HG03135 (cell line): ENCODE measurements around the gene DPH5.
"Not testable (repeated sequence)": the region's sequence is repeated elsewhere in the genome, so short reads cannot be mapped to it uniquely, and the experiment has no call there.

ENCODE experiments used
- ATAC-seq: cut with Tn5 transposase; IDR thresholded peaks from one replicate; pipeline ENCODE4 v1.9.1; 2021; ENCODE audit warnings: mild to moderate bottlenecking, moderate library complexity; ENCODE audit not compliant: unreplicated experiment

Gene DPH5

DNA sequence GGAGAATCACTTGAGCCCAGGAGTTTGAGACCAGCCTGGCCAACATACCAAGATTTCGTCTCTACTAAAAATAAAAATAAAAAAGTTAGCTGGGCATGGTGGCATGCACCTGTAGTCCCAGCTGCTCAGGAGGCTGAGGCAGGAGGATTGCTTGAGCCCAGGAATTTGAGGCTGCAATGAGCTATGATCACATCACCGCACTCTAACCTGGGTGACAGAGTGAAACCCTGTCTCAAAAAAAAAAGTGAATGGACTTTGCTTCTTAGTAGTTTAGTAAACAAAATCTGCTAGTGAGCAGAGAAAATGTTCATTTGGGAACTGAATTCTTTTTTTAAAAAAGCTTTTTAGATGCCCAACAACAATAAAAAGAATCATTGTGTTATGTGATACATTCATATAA, 6.5 kb upstream of the DPH5 start:
- not testable (repeated sequence) for ATAC-seq

DNA sequence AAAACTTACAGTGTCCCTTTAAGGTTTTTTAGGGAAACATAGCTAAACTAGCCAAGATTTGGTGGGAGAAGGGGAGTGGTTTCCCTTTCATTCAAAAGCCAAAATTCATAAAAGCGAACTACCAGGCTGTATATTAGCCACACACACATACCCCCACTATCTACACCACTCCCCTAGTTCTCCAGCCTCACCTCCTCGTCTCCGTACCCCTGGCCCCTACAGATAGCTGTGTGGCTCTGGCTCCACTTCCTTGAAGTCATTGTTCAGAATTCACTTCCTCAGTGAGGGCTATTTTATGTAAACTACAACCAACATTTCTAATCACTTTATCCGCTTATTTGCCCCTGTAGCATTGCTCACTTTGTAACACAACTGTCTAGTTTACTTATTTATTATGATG, 5.3 kb upstream of the DPH5 start:
- no peak for ATAC-seq

DNA sequence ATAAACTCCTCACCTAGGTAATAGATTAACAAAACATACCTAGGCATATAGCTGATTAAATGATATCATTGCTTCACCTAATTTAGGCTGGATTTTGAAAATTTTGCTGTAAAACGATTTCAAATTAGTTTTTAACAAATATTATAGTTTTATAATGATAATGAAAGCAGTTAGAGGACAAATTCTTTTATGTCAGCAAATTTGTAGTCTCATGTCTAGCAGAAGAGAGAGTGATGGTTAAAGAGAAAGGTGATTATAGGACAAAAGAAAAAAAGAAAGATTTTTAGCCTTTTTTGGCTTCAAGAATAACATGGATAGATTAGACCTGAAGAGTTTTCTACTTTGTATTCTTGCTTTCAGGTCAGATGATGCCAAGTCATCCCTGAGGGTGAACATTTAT, 3.6 kb upstream of the DPH5 start:
- ATAC-seq, result no peak

DNA sequence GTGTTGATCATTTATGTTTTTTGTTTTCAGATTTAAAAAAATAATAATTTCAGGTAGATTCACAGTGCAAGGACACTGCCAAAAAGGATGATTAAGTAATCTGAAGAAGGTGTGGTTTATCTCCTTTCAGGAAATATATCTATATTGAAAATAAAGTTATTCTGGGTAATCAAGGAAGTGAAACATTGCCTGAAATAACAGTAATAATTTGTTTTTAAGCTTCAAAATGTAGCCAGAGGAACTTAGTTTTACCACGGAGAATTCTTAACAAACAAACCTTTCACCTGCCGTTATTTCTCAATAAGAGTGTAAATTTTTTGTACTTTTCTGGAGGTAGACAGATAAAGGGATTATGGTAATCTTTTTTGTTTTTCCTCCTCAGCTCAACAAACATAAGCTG, 2.9 kb upstream of the DPH5 start:
- ATAC-seq, result no peak

DNA sequence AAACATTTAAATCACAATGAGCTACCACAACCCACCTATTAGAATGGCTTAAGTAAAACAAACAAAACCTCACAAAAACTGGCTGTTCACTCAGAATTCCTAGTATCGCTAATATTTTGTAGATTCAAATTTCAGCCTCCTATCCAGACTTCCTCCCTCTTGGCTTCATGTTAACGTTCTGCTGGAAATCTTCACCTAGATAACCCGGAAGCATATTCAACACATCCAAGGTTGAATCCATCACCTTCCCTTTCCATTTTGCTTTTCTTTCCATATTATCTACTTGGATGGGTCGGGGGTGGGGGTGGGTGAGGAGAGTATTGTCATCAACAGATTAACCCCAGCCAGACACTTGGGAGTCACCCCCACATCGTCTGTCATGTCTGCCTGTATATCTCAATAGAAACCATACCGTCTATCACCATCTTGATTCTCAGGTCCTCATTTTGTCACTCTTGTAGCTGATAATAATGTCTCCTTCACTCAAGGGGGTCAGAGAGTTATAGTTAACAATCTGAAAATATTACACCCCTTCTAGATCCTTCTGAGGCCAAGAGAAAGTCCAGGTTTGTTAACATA, 1.7 kb upstream of the DPH5 start:
- no peak for ATAC-seq

DNA sequence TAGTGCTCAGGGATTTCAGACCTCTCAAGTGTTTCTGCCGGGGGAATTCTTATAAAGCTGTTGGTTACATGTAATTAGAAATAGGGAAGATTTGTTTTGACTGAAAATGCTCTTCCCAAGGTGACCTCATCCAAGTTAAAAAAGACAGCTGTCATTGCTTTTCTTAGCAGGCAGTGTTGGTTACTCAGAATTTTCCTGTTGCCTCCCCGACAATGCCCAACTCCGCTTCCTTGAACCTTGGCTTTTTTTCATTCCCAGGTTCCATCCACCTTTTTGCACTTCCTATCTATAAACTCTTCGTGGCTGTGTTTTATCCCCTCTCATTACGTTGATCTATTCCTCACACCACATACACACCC, 825 bp upstream of the DPH5 start:
- ATAC-seq, result no peak

DNA sequence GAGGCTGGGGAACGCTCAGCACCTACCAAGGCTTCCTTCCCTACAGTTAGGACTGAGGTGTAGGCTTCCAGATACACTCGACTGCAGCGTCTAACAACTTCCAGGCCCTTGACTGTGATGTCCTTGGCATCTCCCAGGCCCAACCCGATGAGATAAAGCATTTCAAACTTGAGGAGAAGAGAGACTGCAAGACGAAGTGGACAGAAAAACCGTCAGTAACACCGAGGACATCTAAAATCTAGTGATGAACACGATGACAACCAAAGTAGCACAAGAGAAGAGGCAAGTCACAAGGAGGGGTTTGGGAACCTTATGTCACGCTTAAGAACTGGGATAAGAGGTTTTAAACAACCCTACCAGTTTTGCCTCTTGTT, 314 bp downstream of the DPH5 start:
- peak; percentile 28 for ATAC-seq

DNA sequence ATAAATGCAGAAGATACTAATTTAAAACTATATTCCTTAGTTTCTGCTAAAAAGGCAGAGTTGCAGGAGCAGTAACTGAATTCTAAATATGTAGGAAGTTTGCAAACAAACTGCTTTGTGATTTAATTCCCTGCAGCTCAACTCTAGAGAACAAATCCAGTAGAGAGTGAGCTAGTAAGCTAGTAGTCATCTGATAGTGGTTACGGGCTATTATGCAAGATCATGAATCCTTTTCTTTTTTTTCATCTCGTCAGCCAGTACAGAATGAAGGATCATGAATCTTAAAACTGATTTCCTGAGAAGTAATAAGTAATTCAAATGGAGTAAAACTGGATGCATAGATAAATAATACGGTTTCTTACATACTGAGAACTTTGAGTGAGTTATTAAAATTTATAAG, 3.3 kb downstream of the DPH5 start:
- no peak for ATAC-seq

DNA sequence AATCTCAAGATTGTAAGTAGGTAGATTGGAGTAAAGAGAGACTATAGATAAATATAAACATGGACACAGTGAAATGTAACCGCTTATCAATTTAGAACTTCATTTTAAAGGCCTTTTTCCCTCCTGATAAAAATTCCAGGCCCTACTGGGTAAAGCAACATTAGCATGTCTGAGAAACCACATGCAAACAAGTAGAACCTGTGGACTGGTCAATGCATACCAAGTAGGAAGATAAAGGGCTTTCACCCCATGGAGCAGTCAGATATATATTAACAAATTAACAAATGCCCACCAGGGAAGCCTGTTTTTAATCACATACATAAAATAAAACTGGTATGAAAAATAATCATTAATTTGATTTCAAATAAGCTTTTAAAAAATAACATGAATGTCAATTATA, 8.1 kb downstream of the DPH5 start:
- no peak for ATAC-seq

DNA sequence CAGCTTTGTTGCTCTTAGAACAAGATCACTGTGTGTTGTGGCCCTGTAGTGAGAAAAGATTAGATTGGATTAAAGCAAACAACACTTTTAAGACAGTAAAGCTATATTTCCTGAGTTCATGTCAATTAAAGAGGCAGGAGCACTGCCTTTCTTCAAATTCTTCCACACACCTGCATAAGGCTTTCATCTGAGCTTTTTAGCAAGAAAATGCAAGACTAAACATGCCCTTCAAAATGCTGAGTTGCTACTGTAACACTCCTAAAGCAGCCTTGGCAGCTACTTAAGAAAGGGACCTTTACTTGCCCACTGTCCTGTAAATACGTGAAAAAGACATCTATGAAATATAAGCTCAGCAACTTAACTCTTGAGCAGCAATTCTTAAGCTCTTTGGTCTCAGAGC, 11.8 kb downstream of the DPH5 start:
- no peak for ATAC-seq

DNA sequence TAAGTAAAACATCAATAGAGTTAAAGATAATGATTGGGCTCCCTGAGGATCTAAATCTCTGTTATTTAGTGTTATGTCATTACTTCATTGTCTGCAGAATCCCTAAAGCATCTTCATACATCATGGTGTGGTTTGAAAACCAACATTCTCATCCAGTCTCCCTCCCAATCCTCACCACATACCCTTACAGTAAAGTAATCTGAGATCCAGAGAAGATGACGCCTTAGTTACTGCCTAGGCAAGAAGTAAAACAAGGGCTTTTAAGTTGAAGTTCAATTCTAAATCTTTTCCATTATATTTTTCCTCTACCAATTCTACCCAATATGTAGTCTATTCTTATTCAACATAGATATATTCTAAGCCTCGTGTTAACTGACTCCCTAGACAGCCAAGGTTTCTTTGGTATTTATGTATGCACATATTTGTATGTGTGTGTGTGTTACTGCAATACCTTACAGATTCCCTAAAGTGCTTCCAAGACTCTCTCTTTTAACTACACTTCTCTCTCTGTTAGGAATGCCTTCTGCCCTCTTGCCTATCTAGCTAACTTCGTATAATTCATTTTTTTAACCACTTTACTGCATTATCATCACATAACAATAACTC, 17.3 kb downstream of the DPH5 start:
- no peak for ATAC-seq

DNA sequence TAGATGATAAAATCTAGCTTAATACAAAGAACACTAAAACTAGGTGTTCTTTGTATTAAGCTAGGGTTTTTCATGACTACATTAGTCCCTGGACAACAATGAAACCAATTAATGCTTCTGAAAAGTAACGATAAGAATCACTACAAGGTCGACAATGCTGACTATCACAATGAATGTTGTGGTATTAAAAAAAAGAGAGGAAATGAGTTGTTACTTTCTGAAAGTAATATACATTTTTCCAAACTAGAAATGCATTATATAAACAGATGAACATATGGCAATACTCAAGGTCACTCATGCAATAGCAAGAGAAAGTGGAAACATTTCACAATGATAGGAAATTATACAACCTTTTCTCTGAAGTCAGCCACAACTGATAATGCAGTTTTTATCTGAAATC, 19.0 kb downstream of the DPH5 start:
- ATAC-seq, result no peak

DNA sequence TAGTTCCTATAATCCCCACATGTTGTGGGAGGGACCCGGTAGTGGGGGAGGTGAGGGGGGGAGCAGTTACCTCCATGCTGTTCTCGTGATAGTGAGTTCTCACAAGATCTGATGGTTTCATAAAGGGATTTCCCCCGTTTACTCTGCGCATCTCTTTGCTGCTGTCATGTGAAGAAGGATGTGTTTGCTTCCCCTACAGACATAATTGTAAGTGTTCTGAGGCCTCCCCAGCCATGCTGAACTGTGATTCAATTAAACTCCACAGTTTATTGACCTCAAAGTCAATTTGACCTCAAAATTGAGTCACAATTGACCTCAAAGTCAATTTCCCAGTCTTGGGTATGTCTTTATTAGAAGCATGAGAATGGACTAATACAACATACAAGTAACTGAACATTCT, 19.7 kb downstream of the DPH5 start:
- ATAC-seq, result no peak

DNA sequence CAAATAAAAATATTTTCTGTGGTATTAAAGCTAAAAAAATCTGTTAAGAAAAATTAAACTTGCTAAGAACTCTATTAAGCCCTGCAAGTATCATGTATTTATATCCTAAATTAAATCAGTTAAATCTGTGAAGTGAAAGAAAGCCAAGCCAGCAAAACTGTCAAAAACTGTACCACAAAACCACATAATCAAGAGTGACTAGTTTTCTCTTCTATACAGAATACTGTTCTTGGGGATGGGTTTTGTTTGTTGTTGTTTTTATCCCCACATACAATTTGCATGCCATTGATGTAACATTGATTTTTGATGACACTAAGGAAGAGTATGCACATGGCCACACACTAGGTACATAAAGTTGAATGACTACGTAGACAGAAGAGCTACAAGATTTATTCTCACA, 20.4 kb downstream of the DPH5 start:
- no peak for ATAC-seq

DNA sequence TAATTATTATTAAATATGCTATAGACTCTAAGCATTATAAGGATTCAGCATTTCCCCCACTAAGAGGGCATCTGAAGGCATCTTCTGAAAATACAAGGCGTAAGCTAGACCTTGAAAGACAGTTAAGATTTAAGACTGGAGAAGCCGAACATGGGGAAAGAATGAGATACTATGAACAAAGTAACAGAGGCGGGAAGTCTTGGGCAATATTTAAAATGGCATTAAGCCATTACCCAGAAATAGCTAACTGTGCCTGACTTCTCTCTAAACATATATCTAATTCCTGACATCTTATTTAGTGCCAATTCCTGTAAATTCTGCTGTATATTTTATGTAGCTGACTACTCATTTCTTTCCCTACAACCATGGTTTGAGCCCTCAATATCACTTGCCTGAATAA, 20.9 kb downstream of the DPH5 start:
- no peak for ATAC-seq

DNA sequence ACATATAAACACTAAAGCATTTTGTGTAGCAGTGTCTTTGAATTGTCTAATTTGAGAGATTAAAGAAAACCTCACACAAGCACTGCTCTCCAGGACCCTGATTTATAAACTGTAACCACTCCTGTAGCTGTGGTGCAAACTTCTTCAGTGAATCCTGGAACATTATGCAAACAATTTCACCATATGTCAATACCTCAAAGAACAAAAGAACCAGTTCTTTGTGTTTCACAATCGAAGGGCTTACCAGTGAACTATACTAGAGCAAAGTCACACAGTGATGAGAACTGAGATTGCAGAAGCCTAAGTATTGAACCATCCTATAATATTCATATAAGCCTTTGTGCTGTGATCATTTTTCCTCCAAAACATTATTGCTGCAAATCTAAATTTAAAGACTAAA, 21.5 kb downstream of the DPH5 start:
- no peak for ATAC-seq

DNA sequence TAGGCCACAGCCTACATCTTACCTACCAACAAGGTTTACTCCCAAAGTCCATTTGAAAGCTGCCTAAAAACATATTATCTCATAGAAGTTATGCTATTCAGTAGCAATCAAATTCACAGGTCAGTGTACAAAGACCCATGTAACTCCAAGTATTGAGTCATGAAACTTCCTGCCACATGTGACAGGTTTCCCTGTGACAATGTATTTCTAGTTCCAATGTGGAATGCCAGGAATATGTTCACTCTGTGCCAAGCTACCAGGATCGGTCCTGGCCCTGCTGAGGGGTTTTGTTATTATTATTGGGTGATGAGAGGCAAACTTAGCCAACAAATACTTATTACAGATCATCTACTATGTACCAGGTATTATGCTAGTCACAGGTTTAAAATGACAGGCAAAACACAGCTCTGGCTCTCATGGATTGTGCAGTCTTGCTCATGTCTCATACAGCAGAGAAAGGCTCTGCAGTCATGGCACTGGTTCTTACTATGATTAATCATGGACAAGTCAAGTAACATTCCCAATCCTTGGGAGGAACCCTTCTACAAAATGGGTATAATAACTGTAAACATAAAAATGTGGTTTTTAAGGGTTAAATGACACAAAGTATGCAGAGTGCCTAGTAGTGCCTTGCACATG, 22.5 kb downstream of the DPH5 start:
- ATAC-seq, result no peak

DNA sequence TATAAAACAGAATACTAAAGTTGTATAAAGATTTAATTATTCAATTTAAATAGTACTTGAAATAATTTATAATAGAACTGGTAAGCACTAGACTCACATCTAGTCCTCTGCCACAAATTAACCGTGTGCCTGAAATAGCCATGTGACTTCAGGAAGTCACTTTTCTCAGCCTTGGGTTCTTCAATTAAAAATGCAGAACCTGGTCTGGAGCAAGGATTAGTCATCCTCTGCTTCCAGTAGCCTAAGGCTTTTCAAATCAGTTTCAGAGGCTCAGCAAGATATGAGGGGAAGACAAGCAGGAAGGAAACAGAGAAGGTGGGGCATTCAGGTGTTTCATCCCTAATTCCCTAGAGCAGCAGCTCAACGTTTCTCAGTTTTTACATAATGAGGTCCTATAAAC, 23.0 kb downstream of the DPH5 start:
- no peak for ATAC-seq

DNA sequence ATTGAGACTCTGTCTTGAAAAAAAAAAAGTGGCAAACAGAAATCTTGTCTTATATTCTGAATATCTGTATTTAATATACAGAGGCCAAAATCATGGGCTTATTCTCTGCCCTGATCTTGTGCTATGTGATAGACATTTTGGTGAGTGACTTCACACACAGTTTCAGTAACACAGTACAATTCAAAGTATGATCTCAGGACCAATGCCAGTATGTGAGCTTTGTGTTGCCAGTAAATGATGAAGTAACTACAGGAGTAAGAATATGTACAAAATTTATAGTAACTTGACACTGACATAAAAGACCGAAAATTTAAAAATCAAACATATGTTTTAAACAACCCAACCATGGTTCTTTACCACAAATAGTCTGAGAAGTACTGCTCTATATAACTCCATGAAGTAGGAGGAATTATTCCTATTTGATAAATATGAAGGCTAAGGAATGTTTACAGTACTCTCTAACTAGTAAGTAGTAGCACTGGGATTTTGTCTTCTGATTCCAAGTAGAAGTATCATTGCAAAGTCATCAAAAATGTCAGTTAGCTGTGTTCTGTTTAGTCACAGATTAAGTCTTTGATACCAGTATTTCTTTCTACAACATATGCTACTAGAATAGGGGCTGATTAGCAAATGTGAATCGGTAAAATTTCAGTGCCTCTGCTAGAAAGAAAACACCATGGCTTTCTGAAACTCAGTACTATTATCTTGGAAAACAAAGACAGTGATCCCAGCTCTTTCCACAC, 25.3 kb downstream of the DPH5 start:
- no peak for ATAC-seq

DNA sequence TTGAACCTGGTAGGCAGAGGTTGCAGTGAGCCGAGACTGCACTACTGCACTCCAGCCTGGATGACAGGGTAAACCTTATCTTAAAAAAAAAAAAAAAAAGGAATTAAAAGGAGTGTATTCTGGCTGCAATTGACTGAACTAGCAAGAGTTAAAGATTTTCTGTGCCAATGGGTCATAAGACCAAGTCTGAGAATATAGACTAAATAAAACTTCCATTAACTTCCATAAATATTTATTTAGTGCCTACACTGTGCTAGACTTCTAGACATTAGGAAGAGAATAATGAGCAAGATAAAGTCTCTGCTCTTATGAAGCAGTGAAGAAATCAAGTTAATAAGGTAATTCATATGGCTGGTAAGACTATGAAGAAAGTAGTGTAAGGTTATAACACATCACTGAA, 27.2 kb downstream of the DPH5 start:
- no peak for ATAC-seq

DNA sequence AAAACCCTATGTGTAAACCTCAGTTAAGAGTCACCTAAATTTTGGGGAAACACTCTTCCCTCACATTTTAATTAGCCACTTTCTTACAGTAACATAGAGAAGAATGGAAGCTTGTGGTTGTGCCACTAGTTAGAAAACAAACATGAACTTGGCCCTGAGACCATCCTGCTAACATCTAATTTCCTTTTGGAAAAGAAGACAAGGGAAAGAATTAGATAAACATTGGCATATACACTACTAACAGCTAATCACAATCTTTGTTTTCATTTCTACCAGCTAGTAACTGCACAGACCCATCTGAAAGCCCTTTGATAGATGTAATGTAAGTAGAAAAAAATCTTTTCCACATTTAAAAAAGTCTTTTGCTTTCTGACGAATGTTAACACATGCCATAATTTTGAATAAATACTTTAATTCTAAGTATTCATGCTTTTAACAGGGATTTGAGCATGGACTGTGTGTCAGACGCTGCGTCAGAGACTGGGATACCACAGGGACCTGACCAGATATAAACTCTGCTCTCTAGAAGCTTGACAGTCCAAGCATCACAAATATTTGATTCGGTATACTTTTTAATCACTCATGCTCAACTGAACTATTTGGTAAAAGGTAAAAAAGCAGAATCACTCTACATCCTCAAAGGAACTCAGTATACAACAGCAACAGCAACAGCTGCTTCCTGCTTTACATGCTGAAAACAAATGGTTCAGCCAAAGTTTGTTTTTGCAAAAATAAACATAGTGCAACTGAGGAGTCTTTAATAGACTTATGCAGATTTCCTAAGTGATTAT, 30.2 kb downstream of the DPH5 start:
- ATAC-seq, result no peak
